HG02798 (cell line): Measurements from ENCODE around the gene HNRNPA2B1.
A peak's percentile ranks its signal among the peaks of the same experiment; 100 is the strongest.
"Not testable (repeated sequence)": the region's sequence is repeated elsewhere in the genome, so short reads cannot be mapped to it uniquely, and the experiment has no call there.

Experiments
- ATAC-seq: cut with Tn5 transposase; IDR thresholded peaks from one replicate; pipeline ENCODE4 v1.9.1; 2021; ENCODE audit warnings: mild to moderate bottlenecking; ENCODE audit not compliant: unreplicated experiment, poor library complexity

HNRNPA2B1 gene

GRCh38 chr7:26185844-26186180 lies 14.7 kb downstream of the HNRNPA2B1 start:
- ATAC-seq: no peak

- ATAC-seq: peak; percentile 45
Observed at GRCh38 chr7:26185131-26185843, 15.3 kb downstream of the HNRNPA2B1 start.

DNA sequence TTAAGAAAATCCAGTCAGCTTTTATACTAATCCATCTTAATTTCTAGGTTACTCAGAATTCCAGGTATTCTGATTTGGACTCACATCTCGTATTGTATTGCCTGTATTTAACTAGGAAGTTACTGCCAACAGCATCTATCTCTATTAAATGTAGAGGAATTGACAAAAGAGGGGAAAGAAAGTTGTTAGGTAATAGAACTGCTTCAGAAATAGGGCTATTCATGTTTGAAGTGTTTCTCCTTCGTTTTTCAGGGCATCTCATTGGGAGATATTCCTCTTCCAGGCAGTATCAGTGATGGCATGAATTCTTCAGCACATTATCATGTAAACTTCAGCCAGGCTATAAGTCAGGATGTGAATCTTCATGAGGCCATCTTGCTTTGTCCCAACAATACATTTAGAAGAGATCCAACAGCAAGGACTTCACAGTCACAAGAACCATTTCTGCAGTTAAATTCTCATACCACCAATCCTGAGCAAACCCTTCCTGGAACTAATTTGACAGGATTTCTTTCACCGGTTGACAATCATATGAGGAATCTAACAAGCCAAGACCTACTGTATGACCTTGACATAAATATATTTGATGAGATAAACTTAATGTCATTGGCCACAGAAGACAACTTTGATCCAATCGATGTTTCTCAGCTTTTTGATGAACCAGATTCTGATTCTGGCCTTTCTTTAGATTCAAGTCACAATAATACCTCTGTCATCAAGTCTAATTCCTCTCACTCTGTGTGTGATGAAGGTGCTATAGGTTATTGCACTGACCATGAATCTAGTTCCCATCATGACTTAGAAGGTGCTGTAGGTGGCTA lies 16.1 kb downstream of the HNRNPA2B1 start:
- ATAC-seq: not testable (repeated sequence)

DNA sequence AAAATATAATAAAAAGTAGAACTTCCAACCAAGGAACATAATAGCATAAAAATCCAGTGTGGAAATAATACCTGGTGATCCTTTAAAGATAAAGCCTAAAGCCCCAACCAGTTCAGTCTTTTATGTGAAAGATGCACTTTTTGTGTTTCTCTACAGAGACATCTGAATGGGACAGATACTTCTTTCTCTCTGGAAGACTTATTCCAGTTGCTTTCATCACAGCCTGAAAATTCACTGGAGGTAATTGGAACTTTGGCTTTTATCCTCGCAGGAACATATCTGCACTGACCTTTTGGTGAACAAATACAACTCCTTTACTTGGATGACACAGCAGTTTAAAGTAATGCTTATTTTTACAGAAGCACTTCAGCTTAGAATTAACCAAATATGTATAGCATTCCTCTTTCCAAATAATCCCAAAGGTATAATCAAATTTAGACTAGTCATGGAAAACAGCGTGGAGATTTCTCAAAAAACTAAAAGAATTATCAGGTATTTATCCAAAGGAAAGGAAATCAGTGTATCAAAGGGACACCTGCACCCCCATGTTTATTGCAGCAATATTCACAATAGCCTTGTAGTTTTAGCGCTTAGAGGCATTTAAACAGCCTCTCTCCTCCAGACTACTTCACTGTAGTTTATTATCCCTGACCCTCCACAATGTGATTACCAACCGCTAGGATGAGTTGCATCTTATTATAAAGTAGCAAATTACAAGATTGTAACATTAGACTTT lies 16.8 kb downstream of the HNRNPA2B1 start:
- no peak for ATAC-seq

DNA sequence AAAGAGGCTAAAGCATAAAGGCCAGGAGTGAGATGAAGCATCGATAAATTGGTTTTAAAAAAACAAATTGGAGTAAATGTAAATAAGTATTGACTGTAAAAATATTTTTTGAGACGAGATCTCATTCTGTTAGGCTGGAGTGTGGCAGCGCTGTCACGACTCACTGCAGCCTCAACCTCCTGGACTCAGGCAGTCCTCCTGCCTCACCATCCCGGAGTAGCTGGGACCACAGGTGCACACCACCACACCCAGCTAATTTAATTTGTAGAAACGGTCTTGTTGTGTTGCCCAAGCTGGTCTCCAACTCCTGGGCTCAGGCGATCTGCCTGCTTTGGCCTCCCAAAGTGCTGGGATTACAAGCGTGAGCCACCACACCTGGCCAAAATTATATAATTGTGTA lies 17.8 kb downstream of the HNRNPA2B1 start:
- ATAC-seq: no peak

DNA sequence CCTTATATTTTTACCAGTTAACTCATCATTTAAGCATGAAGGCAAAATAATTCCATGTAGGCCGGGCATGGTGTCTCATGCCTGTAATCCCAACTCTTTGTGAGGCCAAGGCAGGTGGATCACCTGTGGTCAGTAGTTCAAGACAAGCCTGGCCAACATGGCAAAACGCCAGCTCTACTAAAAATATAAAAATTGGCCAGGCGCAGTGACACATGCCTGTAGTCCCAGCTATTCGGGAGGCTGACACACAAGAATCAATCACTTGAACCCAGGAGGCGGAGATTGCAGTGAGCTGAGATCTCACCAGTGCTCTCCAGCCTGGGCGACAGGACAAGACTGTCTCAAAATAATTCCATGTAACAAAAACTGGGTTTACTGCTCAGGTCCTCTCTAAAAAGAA lies 18.3 kb downstream of the HNRNPA2B1 start:
- no peak for ATAC-seq

GRCh38 chr7:26181474-26182227 lies 18.9 kb downstream of the HNRNPA2B1 start:
- no peak for ATAC-seq

- no peak for ATAC-seq
Observed at GRCh38 chr7:26180792-26181198, 19.8 kb downstream of the HNRNPA2B1 start.

DNA sequence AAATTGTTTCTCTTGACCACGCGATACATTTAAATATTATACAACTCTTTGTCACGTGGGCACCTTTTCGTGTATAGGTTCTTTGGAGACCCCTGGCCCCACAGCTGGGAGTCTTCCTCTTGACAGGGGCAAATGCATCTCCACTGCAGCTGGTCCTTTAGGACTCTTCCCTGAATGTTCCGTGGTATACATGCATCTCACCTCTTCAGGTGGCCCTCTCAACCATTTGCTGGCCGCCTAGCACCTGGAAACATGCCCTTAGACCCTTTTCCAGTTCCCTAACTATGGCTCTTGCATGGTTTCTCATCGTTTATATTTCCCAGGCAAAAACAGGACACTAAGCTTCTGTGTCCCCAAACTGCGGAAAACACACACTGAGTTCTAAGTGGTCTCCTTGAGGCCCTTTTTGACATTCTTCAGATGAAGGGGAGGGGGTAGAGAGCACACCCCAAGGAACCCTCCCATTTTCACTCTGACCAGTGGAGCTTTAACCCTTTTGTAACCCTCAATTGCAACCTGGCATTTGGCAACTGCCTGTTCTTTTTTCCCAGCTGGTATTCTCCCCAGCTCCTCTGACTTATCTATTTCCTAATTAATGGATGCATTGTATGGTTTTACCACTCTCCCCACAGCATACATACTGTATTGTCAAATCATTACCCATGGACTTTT lies 20.6 kb downstream of the HNRNPA2B1 start:
- ATAC-seq: no peak

- ATAC-seq: no peak
Observed at GRCh38 chr7:26179422-26179821, 21.1 kb downstream of the HNRNPA2B1 start.

DNA sequence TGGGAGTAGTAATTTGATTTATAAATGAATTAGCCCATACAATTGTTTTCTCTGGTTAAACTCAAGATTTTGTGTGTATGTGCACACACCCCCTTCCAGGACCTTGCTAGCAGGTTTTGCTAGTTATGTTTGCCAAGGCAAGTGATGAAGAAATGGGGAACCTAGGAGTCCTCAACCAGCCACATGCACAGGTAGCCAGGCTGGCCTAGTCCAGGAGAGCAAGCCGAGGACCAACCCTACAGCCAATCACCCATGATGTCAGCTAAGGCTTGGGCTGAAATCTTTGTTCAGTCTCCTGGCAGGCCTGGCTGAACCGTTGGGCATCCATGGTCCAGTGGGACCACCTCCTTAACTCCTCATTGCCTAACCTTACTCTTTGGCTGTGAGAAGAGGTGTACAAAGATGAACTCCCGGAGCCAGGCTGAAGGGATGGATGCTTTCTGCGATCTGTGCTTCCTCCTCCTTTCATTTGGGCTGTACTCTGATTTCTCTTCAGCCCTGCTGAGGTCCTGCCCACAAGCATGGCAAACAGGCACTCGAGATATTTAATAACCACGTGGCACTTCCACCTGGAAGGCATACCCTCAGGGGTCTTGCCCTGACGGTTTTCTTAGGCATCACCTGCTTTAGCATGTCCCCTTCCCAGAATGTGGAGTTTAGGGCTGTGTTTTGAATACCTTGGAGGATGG lies 22.1 kb downstream of the HNRNPA2B1 start:
- ATAC-seq: no peak

DNA sequence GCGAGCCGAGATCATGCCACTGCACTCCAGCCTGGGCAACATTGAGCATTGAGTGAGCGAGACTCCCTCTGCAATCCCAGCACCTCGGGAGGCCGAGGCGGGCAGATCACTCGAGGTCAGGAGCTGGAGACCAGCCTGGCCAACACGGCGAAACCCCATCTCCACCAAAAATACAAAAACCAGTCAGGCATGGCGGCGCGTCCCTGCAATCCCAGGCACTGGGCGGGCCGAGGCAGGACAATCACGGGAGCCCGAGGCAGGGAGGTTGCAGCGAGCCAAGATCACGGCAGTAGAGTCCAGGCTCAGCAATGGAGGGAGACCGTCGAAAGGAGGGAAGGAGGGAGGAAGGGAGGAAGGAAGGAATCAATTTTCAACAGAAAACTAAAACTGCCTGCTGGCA lies 23.3 kb downstream of the HNRNPA2B1 start:
- ATAC-seq: not testable (repeated sequence)

GRCh38 chr7:26176696-26177095 lies 23.9 kb downstream of the HNRNPA2B1 start:
- ATAC-seq: not testable (repeated sequence)

- ATAC-seq: not testable (repeated sequence)
Observed at GRCh38 chr7:26175903-26176302, 24.6 kb downstream of the HNRNPA2B1 start.

DNA sequence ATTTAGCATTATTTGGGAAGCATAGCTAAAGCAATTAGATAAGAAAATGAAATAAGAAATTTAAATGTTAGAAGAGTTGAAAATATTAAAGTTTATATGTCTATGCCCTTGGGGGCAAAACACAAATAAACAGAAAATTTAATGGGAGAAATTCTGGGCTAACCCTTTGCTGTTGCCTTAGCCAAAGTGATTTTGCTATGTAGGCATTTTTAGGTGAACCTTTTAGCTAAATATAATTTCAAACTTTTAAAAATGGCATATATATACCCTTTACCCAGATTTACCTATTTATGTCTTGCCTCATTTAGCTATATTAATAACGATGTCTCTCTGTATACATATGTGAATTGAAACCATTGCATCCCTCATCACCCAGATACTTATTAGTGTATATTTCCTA lies 28.5 kb downstream of the HNRNPA2B1 start:
- no peak for ATAC-seq

DNA sequence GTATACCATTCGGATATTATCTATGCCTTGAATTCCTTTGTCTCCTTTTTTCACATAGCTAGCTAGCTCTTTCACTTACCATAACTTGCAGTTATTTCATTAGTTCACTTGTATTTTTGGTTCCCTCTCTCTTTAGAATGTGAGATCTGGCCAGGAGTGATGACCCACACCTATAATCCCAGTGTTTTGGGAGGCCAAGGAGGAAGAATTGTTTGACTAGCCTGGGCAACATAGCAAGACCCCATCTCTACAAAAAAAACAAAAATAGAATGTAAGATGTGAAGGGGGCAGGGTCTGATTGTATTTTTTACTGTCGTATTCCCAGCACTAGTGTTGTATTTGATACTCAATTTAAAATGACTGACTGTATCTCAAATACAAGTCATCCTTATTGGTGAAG lies 28.9 kb downstream of the HNRNPA2B1 start:
- ATAC-seq: no peak

- ATAC-seq: no peak
Observed at GRCh38 chr7:26170663-26171062, 29.9 kb downstream of the HNRNPA2B1 start.

DNA sequence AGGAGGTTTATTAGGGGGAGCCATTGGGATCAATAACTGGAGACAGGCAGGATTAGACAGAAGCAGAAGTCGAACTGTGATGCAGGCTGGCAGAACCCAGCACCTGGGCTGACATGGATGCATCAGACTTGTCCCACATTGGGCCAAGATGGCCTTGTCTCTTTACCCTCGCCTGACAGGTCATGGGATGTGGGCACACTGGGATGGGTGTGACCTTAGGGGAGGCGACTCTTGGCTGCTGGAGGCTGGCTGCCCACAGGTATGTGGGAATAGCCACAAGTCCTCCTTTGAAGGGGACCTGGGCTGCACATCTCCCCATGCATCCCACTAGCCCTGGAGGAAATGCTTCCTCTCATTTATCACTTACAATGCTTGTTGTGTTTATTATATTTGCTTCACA lies 31.3 kb downstream of the HNRNPA2B1 start:
- no peak for ATAC-seq

- ATAC-seq: no peak
Observed at GRCh38 chr7:26168458-26169023, 32.0 kb downstream of the HNRNPA2B1 start.
